SH-SY5Y (cell line): Measurements from ENCODE around the gene TMSB4X.
A peak's percentile ranks its signal among the peaks of the same experiment; 100 is the strongest.

Experiments
- GATA2 ChIP-seq: IDR thresholded peaks from 2 replicates; pipeline ENCODE4 v1.6.1; 2011; ENCODE audit warnings: mild to moderate bottlenecking, low read depth, low read length
- GATA3 ChIP-seq: IDR thresholded peaks from 2 replicates; pipeline ENCODE4 v1.6.1; 2011; ENCODE audit warnings: low read depth, mild to moderate bottlenecking, low read length, moderate library complexity

The TMSB4X gene

GRCh38 chrX:12974796-12975669 is at the start of gene TMSB4X:
TSS of gene TMSB4X (plus strand) at chrX:12975110.
- no peak for TF ChIP-seq GATA3
- TF ChIP-seq GATA2: no peak

GRCh38 chrX:12929701-12930100 is 45.2 kb upstream of the TMSB4X start:
- TF ChIP-seq GATA2 (no peak), GATA3 (no peak)

- TF ChIP-seq GATA2 (no peak), GATA3 (no peak)
Measured at GRCh38 chrX:12930150-12930549, 44.8 kb upstream of the TMSB4X start.

GRCh38 chrX:12932244-12932643 is 42.7 kb upstream of the TMSB4X start:
- TF ChIP-seq GATA2 (no peak), GATA3 (no peak)

- no peak for TF ChIP-seq GATA2
- no peak for TF ChIP-seq GATA3
Measured at GRCh38 chrX:12934850-12935249, 40.1 kb upstream of the TMSB4X start.

- TF ChIP-seq GATA2: no peak
- TF ChIP-seq GATA3: no peak
Measured at GRCh38 chrX:12936947-12937346, 38.0 kb upstream of the TMSB4X start.

GRCh38 chrX:12945494-12945893 is 29.4 kb upstream of the TMSB4X start:
- no peak for TF ChIP-seq GATA2
- TF ChIP-seq GATA3: no peak

GRCh38 chrX:12946406-12946805 is 28.5 kb upstream of the TMSB4X start:
- TF ChIP-seq GATA2 (no peak), GATA3 (no peak)

- TF ChIP-seq GATA3: no peak
- TF ChIP-seq GATA2: no peak
Measured at GRCh38 chrX:12946838-12947544, 27.9 kb upstream of the TMSB4X start.

GRCh38 chrX:12947545-12948235 is 27.2 kb upstream of the TMSB4X start:
- no peak for TF ChIP-seq GATA3
- no peak for TF ChIP-seq GATA2

- TF ChIP-seq GATA3 (no peak), GATA2 (no peak)
Measured at GRCh38 chrX:12948495-12948894, 26.4 kb upstream of the TMSB4X start.

- TF ChIP-seq GATA3 (0 out of 2 replicates have a peak, but pooled peaks have one; percentile 28), GATA2 (peak; percentile 59)
Measured at GRCh38 chrX:12949205-12949926, 25.5 kb upstream of the TMSB4X start.

GRCh38 chrX:12949927-12950656 is 24.8 kb upstream of the TMSB4X start:
- TF ChIP-seq GATA2 (no peak), GATA3 (no peak)
